Measurements from ENCODE around the gene JAZF1.

JAZF1 gene

DNA sequence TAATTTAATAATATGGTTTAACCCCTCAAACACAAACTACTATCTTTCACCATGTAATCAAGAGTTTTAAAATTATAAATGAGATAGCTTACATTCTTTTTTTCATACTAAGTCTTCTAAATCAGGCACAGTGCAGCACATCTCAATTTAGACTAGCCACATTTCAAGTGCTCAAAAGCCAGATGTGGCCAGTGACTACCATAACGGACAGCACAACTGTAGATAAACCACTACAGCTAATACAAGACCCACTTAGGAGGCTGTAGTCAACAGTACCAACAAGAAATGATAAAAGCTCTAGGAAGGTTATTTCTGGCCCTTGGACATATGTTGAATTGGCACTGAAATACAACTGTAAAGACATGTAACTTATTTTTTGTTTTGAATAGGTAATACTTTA lies 65.3 kb downstream of the JAZF1 start:
- H3K27ac ChIP-seq (ENCODE audit: low read depth, low read length) = no peak overlapping the region

DNA sequence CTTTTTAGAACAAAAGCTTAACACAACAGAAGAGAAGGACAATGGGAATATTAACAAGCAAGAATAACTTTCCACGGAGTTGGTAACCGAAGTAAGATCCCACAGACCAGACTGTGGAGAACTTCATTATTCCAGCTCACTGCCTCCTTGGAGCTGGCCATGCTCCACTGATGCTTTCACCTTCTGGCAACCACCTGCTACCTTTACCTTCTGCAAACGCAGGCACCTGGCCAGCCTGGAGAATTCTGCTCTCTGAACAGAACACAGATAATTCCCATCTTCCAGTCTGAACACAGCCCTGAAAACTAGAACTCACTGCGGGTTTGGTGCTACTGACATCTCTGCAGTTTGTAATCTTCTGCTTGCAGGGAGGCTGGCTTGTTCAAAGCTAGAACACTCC lies 66.5 kb downstream of the JAZF1 start:
- Histone ChIP-seq H3K4me3 (ENCODE audit: low read depth in 1 of 5, low read length in 5 of 5) (no peak overlapping the region), H3K4me1 (ENCODE audit: control insufficient read depth in 5 of 5, insufficient read depth in 5 of 5, low read length in 5 of 5) (peaks cover 0 to 11% (median 8%) of the 10 kb centered on the region in 5 donors), H3K27ac (ENCODE audit: low read depth, low read length) (no peak overlapping the region), H3K9ac (ENCODE audit: low read length in 5 of 5) (no peak overlapping the region), H3K36me3 (ENCODE audit: control insufficient read depth in 5 of 5, insufficient read depth in 5 of 5, low read length in 5 of 5) (no peaks in the 10 kb centered on the region), H3K9me3 (ENCODE audit: control insufficient read depth in 5 of 5, low read length in 5 of 5) (no peaks in the 10 kb centered on the region), H3K27me3 (ENCODE audit: control insufficient read depth in 5 of 5, insufficient read depth in 4 of 5, low read length in 5 of 5) (no peaks in the 10 kb centered on the region)

More for the DNA sequence above, 65.3 kb downstream of the JAZF1 start:
- H3K9ac ChIP-seq (ENCODE audit: low read length in 5 of 5) = no peak overlapping the region
- no peaks in the 10 kb centered on the region for H3K9me3 ChIP-seq (ENCODE audit: control insufficient read depth in 5 of 5, low read length in 5 of 5)
- no peaks in the 10 kb centered on the region for H3K27me3 ChIP-seq (ENCODE audit: control insufficient read depth in 5 of 5, insufficient read depth in 4 of 5, low read length in 5 of 5)
- H3K4me3 ChIP-seq (ENCODE audit: low read depth in 1 of 5, low read length in 5 of 5) = no peak overlapping the region
- no peaks in the 10 kb centered on the region for H3K36me3 ChIP-seq (ENCODE audit: control insufficient read depth in 5 of 5, insufficient read depth in 5 of 5, low read length in 5 of 5)
- peaks cover 0 to 11% (median 8%) of the 10 kb centered on the region in 5 donors for H3K4me1 ChIP-seq (ENCODE audit: control insufficient read depth in 5 of 5, insufficient read depth in 5 of 5, low read length in 5 of 5)

DNA sequence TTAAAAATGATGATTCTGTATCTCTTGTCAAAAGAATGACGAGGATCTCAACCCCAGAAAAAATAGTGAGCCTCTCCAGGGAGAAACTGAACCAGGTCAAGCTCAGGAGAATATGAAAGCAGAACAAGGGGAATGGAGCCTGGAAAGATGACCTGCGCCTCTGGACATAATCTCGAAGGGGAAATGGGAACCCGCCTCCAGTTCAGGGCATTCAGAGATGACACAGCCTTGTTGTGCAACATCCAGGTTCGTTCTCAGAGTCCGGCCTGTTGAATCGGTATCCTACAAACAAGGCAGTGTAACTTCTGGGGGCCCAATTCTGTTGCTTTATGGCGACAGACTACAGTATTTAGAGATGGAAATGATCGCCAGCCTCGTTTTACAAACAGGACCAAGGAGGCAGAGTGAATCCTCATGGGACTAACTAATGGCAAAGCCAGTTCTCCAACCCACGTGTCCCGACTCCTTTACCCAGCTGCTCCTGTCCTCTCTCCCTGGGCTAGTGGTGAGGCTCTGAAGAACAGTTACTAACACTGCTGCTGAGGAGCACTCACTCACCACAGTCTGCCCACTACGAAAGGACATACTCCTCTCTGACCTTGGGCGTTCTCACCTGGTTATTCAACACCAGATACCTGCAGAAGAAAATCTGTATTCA lies 67.6 kb downstream of the JAZF1 start:
- Histone ChIP-seq H3K9ac (ENCODE audit: low read length in 5 of 5) (no peak overlapping the region), H3K36me3 (ENCODE audit: control insufficient read depth in 5 of 5, insufficient read depth in 5 of 5, low read length in 5 of 5) (no peaks in the 10 kb centered on the region), H3K9me3 (ENCODE audit: control insufficient read depth in 5 of 5, low read length in 5 of 5) (no peaks in the 10 kb centered on the region), H3K27me3 (ENCODE audit: control insufficient read depth in 5 of 5, insufficient read depth in 4 of 5, low read length in 5 of 5) (no peaks in the 10 kb centered on the region), H3K4me1 (ENCODE audit: control insufficient read depth in 5 of 5, insufficient read depth in 5 of 5, low read length in 5 of 5) (peaks cover 0 to 14% (median 8%) of the 10 kb centered on the region in 5 donors), H3K4me3 (ENCODE audit: low read depth in 1 of 5, low read length in 5 of 5) (no peak overlapping the region), H3K27ac (ENCODE audit: low read depth, low read length) (no peak overlapping the region)

DNA sequence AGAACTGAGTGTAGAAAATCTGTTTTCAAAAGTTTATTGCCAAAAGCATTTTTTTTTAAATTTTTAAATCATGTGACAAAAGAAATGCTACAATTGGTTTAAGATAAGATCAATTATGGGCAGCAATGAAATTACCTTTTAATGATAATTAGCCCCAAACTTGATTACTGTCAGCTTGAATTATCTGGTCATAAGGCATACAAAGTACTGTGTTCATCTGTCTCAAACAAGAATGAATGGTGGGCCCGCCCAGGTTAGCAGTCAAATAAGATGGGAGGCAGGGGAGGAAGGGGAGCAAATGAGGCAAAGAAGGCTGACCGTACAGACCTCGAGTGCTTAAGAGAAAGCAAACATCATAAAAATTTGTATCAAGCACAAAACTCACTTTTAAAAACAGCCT lies 68.1 kb downstream of the JAZF1 start:
- Histone ChIP-seq H3K27ac (ENCODE audit: low read depth, low read length) (no peak overlapping the region), H3K4me1 (ENCODE audit: control insufficient read depth in 5 of 5, insufficient read depth in 5 of 5, low read length in 5 of 5) (peaks cover 0 to 14% (median 8%) of the 10 kb centered on the region in 5 donors), H3K27me3 (ENCODE audit: control insufficient read depth in 5 of 5, insufficient read depth in 4 of 5, low read length in 5 of 5) (no peaks in the 10 kb centered on the region), H3K9ac (ENCODE audit: low read length in 5 of 5) (no peak overlapping the region), H3K9me3 (ENCODE audit: control insufficient read depth in 5 of 5, low read length in 5 of 5) (no peaks in the 10 kb centered on the region), H3K4me3 (ENCODE audit: low read depth in 1 of 5, low read length in 5 of 5) (no peak overlapping the region), H3K36me3 (ENCODE audit: control insufficient read depth in 5 of 5, insufficient read depth in 5 of 5, low read length in 5 of 5) (no peaks in the 10 kb centered on the region)

DNA sequence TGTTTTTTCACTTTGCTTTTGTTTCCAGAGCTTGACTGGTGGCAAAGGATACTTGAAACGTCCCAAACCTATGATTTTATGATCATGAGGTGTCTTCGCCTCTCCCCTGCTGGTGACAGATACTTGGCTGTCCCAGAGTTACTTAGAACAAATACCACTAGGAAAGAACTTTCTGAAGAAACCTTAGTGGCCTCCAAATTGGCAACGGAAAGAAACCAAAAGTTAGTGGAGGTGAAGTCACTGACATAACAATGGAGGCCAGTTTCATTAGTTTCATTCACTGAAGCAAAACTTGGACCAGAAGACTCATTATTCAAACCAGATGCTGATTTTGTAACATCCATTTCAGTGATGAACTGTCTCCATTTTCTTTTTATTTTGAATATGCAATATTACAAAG lies 68.6 kb downstream of the JAZF1 start:
- no peaks in the 10 kb centered on the region for H3K9me3 ChIP-seq (ENCODE audit: control insufficient read depth in 5 of 5, low read length in 5 of 5)
- H3K4me3 ChIP-seq (ENCODE audit: low read depth in 1 of 5, low read length in 5 of 5) = no peak overlapping the region
- no peak overlapping the region for H3K9ac ChIP-seq (ENCODE audit: low read length in 5 of 5)
- H3K27ac ChIP-seq (ENCODE audit: low read depth, low read length) = no peak overlapping the region
- H3K4me1 ChIP-seq (ENCODE audit: control insufficient read depth in 5 of 5, insufficient read depth in 5 of 5, low read length in 5 of 5) = peaks cover 0 to 14% (median 8%) of the 10 kb centered on the region in 5 donors
- H3K36me3 ChIP-seq (ENCODE audit: control insufficient read depth in 5 of 5, insufficient read depth in 5 of 5, low read length in 5 of 5) = no peaks in the 10 kb centered on the region
- H3K27me3 ChIP-seq (ENCODE audit: control insufficient read depth in 5 of 5, insufficient read depth in 4 of 5, low read length in 5 of 5) = no peaks in the 10 kb centered on the region

DNA sequence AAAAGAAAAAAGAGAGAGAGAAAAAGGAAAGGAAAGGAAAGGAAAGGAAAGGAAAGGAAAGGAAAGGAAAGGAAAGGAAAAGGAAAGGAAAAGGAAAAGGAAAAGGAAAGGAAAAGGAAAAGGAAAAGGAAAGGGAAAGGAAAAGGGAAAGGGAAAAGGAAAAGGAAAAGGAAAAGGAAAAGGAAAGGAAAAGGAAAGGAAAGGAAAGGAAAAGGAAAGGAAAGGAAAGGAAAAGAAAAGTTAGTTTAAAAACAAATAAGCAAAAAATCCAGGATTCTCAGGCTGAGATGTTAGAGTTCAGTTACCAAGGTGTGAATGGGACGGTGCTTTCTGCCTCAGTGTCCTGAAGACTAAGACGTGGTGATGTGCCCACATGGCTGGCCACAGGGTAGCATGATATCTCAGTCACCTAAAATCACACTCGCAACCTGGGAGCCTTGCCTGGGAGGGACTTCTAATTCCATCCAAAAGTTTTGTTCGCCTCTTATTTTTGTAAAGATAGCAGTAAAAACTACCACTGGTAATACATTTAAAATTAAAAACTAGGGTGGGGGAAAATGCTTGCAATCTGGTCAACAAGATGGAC lies 70.1 kb downstream of the JAZF1 start:
- Histone ChIP-seq H3K9me3 (ENCODE audit: control insufficient read depth in 5 of 5, low read length in 5 of 5) (no peaks in the 10 kb centered on the region), H3K27ac (ENCODE audit: low read depth, low read length) (no peak overlapping the region), H3K9ac (ENCODE audit: low read length in 5 of 5) (no peak overlapping the region), H3K27me3 (ENCODE audit: control insufficient read depth in 5 of 5, insufficient read depth in 4 of 5, low read length in 5 of 5) (no peaks in the 10 kb centered on the region), H3K36me3 (ENCODE audit: control insufficient read depth in 5 of 5, insufficient read depth in 5 of 5, low read length in 5 of 5) (no peaks in the 10 kb centered on the region), H3K4me1 (ENCODE audit: control insufficient read depth in 5 of 5, insufficient read depth in 5 of 5, low read length in 5 of 5) (peaks cover 0 to 14% (median 8%) of the 10 kb centered on the region in 5 donors), H3K4me3 (ENCODE audit: low read depth in 1 of 5, low read length in 5 of 5) (no peak overlapping the region)

DNA sequence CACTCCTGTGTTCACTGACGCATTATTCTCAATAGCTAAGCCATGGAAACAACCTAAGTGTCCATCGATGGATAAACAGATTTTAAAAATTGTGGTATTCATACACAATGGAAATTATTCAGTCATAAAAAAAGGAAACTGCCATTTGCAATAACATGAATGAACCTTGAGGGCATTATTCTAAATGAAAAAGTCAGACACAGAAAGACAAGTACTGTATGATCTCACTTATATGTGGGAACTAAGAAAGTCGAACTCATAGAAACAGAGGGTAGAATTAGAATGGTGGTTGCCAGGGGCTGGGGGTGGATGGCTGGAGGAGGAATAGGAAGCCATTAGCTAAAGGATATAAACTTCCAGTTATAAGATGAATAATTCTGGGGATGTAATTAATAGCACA lies 71.8 kb downstream of the JAZF1 start:
- peaks cover 0 to 14% (median 8%) of the 10 kb centered on the region in 5 donors for H3K4me1 ChIP-seq (ENCODE audit: control insufficient read depth in 5 of 5, insufficient read depth in 5 of 5, low read length in 5 of 5)
- H3K27ac ChIP-seq (ENCODE audit: low read depth, low read length) = no peak overlapping the region
- H3K36me3 ChIP-seq (ENCODE audit: control insufficient read depth in 5 of 5, insufficient read depth in 5 of 5, low read length in 5 of 5) = no peaks in the 10 kb centered on the region
- H3K9me3 ChIP-seq (ENCODE audit: control insufficient read depth in 5 of 5, low read length in 5 of 5) = no peaks in the 10 kb centered on the region
- H3K9ac ChIP-seq (ENCODE audit: low read length in 5 of 5) = no peak overlapping the region
- no peaks in the 10 kb centered on the region for H3K27me3 ChIP-seq (ENCODE audit: control insufficient read depth in 5 of 5, insufficient read depth in 4 of 5, low read length in 5 of 5)
- H3K4me3 ChIP-seq (ENCODE audit: low read depth in 1 of 5, low read length in 5 of 5) = no peak overlapping the region

DNA sequence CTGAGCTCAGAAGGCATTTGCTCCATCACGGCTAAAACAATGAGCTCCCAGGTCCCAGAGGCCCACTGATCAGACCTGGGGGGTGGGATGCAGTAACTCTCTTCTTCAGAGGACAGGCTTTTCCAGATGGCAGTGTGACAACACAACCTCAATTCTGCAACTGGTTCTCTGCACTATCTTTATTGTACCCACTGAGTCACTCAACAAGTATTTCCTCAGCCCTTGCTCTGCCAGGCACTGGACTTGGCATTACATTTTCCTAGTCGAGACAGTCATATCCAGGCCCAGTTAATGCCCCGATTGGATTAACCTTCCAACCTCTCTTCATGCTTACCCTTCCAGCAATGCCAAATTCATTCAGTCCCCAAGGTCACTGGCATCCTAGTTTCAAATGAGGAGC lies 72.6 kb downstream of the JAZF1 start:
- no peaks in the 10 kb centered on the region for H3K36me3 ChIP-seq (ENCODE audit: control insufficient read depth in 5 of 5, insufficient read depth in 5 of 5, low read length in 5 of 5)
- no peaks in the 10 kb centered on the region for H3K27me3 ChIP-seq (ENCODE audit: control insufficient read depth in 5 of 5, insufficient read depth in 4 of 5, low read length in 5 of 5)
- no peak overlapping the region for H3K9ac ChIP-seq (ENCODE audit: low read length in 5 of 5)
- no peaks in the 10 kb centered on the region for H3K9me3 ChIP-seq (ENCODE audit: control insufficient read depth in 5 of 5, low read length in 5 of 5)
- H3K4me3 ChIP-seq (ENCODE audit: low read depth in 1 of 5, low read length in 5 of 5) = no peak overlapping the region
- H3K4me1 ChIP-seq (ENCODE audit: control insufficient read depth in 5 of 5, insufficient read depth in 5 of 5, low read length in 5 of 5) = peaks cover 0 to 12% (median 5%) of the 10 kb centered on the region in 5 donors
- no peak overlapping the region for H3K27ac ChIP-seq (ENCODE audit: low read depth, low read length)

DNA sequence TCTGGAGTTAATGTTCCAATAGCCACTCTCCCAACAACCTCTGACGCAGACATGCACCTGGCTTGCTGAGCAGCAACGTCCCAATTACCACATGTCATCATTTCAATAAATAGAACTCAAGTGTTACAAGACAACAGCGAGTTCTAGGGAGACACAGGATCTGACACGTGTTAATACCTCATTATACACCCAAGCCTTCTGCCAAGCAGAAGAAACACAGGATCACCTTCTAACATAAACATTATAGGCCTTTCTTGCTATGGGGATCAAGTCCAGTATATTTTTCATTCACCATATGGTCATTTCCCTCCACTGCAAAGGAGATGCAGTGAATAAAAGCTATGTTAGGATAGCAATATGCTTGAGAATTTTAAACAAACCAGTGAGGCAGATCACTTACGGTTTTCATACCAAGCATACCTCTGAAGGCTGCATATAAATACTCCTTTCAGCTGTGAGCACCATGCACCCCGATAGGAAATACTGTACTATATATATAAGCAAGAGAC lies 74.2 kb downstream of the JAZF1 start:
- Histone ChIP-seq H3K9ac (ENCODE audit: low read length in 5 of 5) (no peak overlapping the region), H3K4me3 (ENCODE audit: low read depth in 1 of 5, low read length in 5 of 5) (no peak overlapping the region), H3K9me3 (ENCODE audit: control insufficient read depth in 5 of 5, low read length in 5 of 5) (no peaks in the 10 kb centered on the region), H3K36me3 (ENCODE audit: control insufficient read depth in 5 of 5, insufficient read depth in 5 of 5, low read length in 5 of 5) (no peaks in the 10 kb centered on the region), H3K27me3 (ENCODE audit: control insufficient read depth in 5 of 5, insufficient read depth in 4 of 5, low read length in 5 of 5) (no peaks in the 10 kb centered on the region), H3K27ac (ENCODE audit: low read depth, low read length) (no peak overlapping the region), H3K4me1 (ENCODE audit: control insufficient read depth in 5 of 5, insufficient read depth in 5 of 5, low read length in 5 of 5) (peaks cover 0 to 3% (median 0%) of the 10 kb centered on the region in 5 donors)

DNA sequence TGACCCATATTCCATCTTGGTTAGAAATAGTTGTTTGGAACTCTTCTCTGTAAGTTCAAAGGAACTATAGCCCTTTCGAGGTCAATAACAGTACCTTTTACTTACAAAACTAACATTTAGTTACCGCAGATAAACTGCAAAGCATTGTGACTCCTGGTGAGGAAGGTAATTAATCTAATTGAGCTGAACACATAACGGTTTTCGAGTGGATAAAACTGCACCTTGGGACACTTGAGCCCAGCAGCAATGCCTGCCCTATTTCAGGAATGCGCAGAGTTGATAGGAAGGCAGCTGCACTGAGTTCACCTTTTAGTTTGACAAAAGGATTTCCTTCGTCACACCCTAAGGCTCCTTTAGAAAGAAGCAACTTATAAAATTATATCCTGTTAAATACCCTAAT lies 75.4 kb downstream of the JAZF1 start:
- H3K36me3 ChIP-seq (ENCODE audit: control insufficient read depth in 5 of 5, insufficient read depth in 5 of 5, low read length in 5 of 5) = no peaks in the 10 kb centered on the region
- no peaks in the 10 kb centered on the region for H3K27me3 ChIP-seq (ENCODE audit: control insufficient read depth in 5 of 5, insufficient read depth in 4 of 5, low read length in 5 of 5)
- no peaks in the 10 kb centered on the region for H3K9me3 ChIP-seq (ENCODE audit: control insufficient read depth in 5 of 5, low read length in 5 of 5)
- peaks cover 0 to 3% (median 0%) of the 10 kb centered on the region in 5 donors for H3K4me1 ChIP-seq (ENCODE audit: control insufficient read depth in 5 of 5, insufficient read depth in 5 of 5, low read length in 5 of 5)
- no peak overlapping the region for H3K9ac ChIP-seq (ENCODE audit: low read length in 5 of 5)
- H3K27ac ChIP-seq (ENCODE audit: low read depth, low read length) = no peak overlapping the region
- no peak overlapping the region for H3K4me3 ChIP-seq (ENCODE audit: low read depth in 1 of 5, low read length in 5 of 5)
